Measurements from ENCODE around the gene KCNK2. TPM values are rescaled to one million over a fixed set of nuclear protein-coding genes. Genes with fewer than 3 reads are reported as not detected.

The KCNK2 gene
- total and polyA plus RNA-seq, 10 of the 15 experiments (the other 5 are each of a cell fraction or from before 2014, with no cell fraction given) = 0.04 to 0.13 (median 0.08) TPM; not detected in 4

GRCh38 chr1:215056584-215056983, 26.0 kb upstream of the KCNK2 start:
- CTCF ChIA-PET = no interaction called here

More at GRCh38 chr1:215056584-215056983, 26.0 kb upstream of the KCNK2 start:
- no peaks in the 10 kb centered on the region for H3K36me3 ChIP-seq (ENCODE audit: control insufficient read depth in 2 of 2, insufficient read depth in 2 of 2, low read length in 1 of 2)
- no peaks in the 10 kb centered on the region for H3K9me3 ChIP-seq (replicated peaks; ENCODE audit: control insufficient read depth, insufficient read depth, low read length)
- FAIRE-seq (no peak), DNase-seq (ENCODE audit: low read depth, low spot score) (no peak), ATAC-seq (no peak)
- no peak overlapping the region for H2AFZ ChIP-seq (ENCODE audit: control insufficient read depth, low read depth, low read length)
- intact Hi-C loops (cut with micrococcal nuclease; ENCODE audit: unreplicated experiment) = no loop called here
- no peak overlapping the region for H3K4me3 ChIP-seq
- in situ Hi-C loops (cut with MboI) = no loop called here
- H3K4me1 ChIP-seq (ENCODE audit: control insufficient read depth, insufficient read depth, low read length) = no peaks in the 10 kb centered on the region
- no peaks in the 10 kb centered on the region for H3K27me3 ChIP-seq (replicated peaks in 1 of 2; ENCODE audit: control insufficient read depth in 2 of 2, insufficient read depth in 2 of 2, low read length in 1 of 2)
- TF ChIP-seq BACH1 (IDR thresholded peaks at IDR 0.05; ENCODE audit: borderline replicate concordance) (no peak), TBL1XR1 (IDR thresholded peaks at IDR 0.05; ENCODE audit: low read depth, low read length) (no peak), BCL11A (IDR thresholded peaks at IDR 0.05; ENCODE audit: low read depth, low read length) (no peak), ZNF207 (IDR thresholded peaks at IDR 0.05; ENCODE audit: borderline replicate concordance) (no peak), IRF5 (IDR thresholded peaks at IDR 0.05; ENCODE audit: borderline replicate concordance) (no peak), RUNX3 (IDR thresholded peaks at IDR 0.05; ENCODE audit: low read length) (no peak), BCL3 (IDR thresholded peaks at IDR 0.05; ENCODE audit: borderline replicate concordance, insufficient read depth, low read depth, low read length, poor library complexity, severe bottlenecking) (no peak), NFYB (IDR thresholded peaks at IDR 0.05; ENCODE audit: insufficient read depth, low read depth, low read length) (no peak), REST (IDR thresholded peaks at IDR 0.05; ENCODE audit: low read depth, low read length) (no peak), NFIC (IDR thresholded peaks at IDR 0.05; ENCODE audit: low read depth, low read length) (no peak)
- H4K20me1 ChIP-seq (ENCODE audit: control insufficient read depth, insufficient read depth) = no peaks in the 10 kb centered on the region
- no peaks in the 10 kb centered on the region for H3K79me2 ChIP-seq (ENCODE audit: control insufficient read depth, insufficient read depth, low read length)
- no peak overlapping the region for H3K9ac ChIP-seq (ENCODE audit: control insufficient read depth, insufficient read depth, low read length)
- POLR2A ChIA-PET = no interaction called here
- WGBS (ENCODE audit: insufficient coverage, insufficient replicate concordance, low lambda C conversion rate, missing lambda C conversion rate) = 0% methylated on average over 1 of the region's 1 CpG
- RAD21 ChIA-PET (ENCODE audit: unreplicated experiment) = no interaction called here
- no peak overlapping the region for H3K4me2 ChIP-seq (ENCODE audit: control insufficient read depth, insufficient read depth)
- no peak overlapping the region for H3K27ac ChIP-seq (ENCODE audit: control insufficient read depth, insufficient read depth)
- no TSS peak for BruUV-seq (replicated peaks)
- SMC1A ChIA-PET (ENCODE audit: uncharacterized antibody, unreplicated experiment) = interaction anchor here (1.0 kb wide), 1 partner anchor 41 kb away, joined by 3 read pairs; no protein-coding TSS in a partner anchor

Data from GM12878 (cell line).